Suprapubic skin (tissue), 3 donors: ENCODE results near the gene MCTP1.

ENCODE experiments used
- CTCF ChIP-seq, 2 donors: fragments of 200-600 bp in 1 of 2; fragments of 450-650 bp in 1 of 2; sonication (generic) in 1 of 2; IDR thresholded peaks; one replicate each; pipeline ENCODE4 v1.5.1; 2016 to 2019; ENCODE audit warnings: antibody characterized with exemption in 2 of 2, mild to moderate bottlenecking in 1 of 2, moderate library complexity in 1 of 2
- EP300 ChIP-seq: sonication (generic); formaldehyde crosslinking; IDR thresholded peaks from one replicate; pipeline ENCODE4 v1.6.1; 2017; ENCODE audit warnings: antibody characterized with exemption
- POLR2A ChIP-seq, 2 donors: fragments of 450-650 bp; IDR thresholded peaks; one replicate each; pipeline ENCODE4 v1.6.1; 2017; ENCODE audit warnings: antibody characterized with exemption in 2 of 2, mild to moderate bottlenecking in 2 of 2, moderate library complexity in 2 of 2

GRCh38 chr5:95184924-95185323 is 100.0 kb downstream of the MCTP1 start:
- TF ChIP-seq CTCF (IDR thresholded peaks at IDR 0.05) (no peak), POLR2A (IDR thresholded peaks at IDR 0.05) (no peak), EP300 (no peak)
